GM12872 (cell line): ENCODE measurements around the gene RFC1.

Experiments used
- CTCF ChIP-seq: IDR thresholded peaks from 3 replicates; pipeline ENCODE4 v1.5.1; 2011; ENCODE audit warnings: low read depth, mild to moderate bottlenecking, low read length, moderate library complexity; ENCODE audit not compliant: insufficient read depth

The RFC1 gene

GRCh38 chr4:39341075-39341725 is 25.0 kb downstream of the RFC1 start:
- no peak for TF ChIP-seq CTCF

- no peak for TF ChIP-seq CTCF
Observed at GRCh38 chr4:39339968-39340367, 26.2 kb downstream of the RFC1 start.

- TF ChIP-seq CTCF: no peak
Observed at GRCh38 chr4:39337841-39338240, 28.3 kb downstream of the RFC1 start.

- TF ChIP-seq CTCF: no peak
Observed at GRCh38 chr4:39335566-39335965, 30.6 kb downstream of the RFC1 start.

- TF ChIP-seq CTCF: no peak
Observed at GRCh38 chr4:39331191-39331590, 35.0 kb downstream of the RFC1 start.

GRCh38 chr4:39330353-39330752 is 35.8 kb downstream of the RFC1 start:
- TF ChIP-seq CTCF: no peak

- no peak for TF ChIP-seq CTCF
Observed at GRCh38 chr4:39326468-39326977, 39.6 kb downstream of the RFC1 start.
